ENCODE results near the gene DOC2A.

The DOC2A gene

DNA sequence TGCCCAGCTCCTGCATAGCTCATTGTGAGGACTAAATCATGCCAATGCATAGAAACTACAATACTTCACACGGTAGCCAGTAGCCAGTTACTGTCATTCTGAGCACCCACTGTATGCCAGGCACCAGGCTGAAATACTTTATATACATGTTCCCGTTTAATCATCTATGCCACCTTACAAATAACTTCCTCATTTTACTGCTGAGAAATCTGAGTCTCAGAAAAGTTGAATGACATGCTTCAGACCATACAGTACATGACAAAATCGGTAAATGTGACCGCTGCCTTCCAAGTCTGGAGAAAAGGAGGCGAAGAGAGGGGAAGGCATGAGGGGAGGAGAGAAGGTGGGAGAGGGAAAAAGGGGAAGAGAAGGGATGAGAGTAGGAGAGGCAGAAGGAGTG lies 29.4 kb upstream of the DOC2A start:
- no peak for DNase-seq (ENCODE audit: extremely low read depth, insufficient read length)
- no peaks in the 10 kb centered on the region; the same call in 1 of the 2 replicates for H3K27me3 ChIP-seq (replicated peaks; ENCODE audit: control insufficient read depth, insufficient read depth, low read length)
- no peaks in the 10 kb centered on the region for H3K36me3 ChIP-seq (ENCODE audit: control insufficient read depth, insufficient read depth, low read length)
- no peak overlapping the region for H3K4me3 ChIP-seq (replicated peaks; ENCODE audit: low read depth, low read length)
- TF ChIP-seq, protein P1, sequence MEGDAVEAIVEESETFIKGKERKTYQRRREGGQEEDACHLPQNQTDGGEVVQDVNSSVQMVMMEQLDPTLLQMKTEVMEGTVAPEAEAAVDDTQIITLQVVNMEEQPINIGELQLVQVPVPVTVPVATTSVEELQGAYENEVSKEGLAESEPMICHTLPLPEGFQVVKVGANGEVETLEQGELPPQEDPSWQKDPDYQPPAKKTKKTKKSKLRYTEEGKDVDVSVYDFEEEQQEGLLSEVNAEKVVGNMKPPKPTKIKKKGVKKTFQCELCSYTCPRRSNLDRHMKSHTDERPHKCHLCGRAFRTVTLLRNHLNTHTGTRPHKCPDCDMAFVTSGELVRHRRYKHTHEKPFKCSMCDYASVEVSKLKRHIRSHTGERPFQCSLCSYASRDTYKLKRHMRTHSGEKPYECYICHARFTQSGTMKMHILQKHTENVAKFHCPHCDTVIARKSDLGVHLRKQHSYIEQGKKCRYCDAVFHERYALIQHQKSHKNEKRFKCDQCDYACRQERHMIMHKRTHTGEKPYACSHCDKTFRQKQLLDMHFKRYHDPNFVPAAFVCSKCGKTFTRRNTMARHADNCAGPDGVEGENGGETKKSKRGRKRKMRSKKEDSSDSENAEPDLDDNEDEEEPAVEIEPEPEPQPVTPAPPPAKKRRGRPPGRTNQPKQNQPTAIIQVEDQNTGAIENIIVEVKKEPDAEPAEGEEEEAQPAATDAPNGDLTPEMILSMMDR (IDR thresholded peaks at IDR 0.05; ENCODE audit: insufficient read depth, low read length, poor library complexity, severe bottlenecking) = no peak

DNA sequence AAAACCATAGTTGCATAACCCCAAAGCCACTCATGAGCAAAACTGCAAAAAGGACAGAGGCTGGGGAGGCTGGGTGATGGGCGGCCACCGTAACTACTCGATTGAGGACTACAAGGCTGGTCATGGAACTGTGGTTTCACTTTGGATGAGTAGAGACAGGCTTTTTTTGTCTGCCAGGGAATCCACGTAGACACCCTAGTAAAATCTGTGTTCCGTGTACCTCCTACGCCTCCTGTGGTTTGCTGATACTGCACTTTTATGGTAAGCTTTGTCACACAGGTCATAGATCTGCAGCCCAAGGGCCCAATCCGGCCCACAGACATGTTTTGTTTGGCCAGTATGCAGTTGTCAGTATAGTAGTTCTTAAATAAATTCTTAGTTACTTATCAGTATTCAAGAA lies 22.4 kb upstream of the DOC2A start:
- no peak for DNase-seq (ENCODE audit: extremely low read depth, insufficient read length)
- no peaks in the 10 kb centered on the region; the same call in 1 of the 2 replicates for H3K27me3 ChIP-seq (replicated peaks; ENCODE audit: control insufficient read depth, insufficient read depth, low read length)
- TF ChIP-seq, protein P1 (IDR thresholded peaks at IDR 0.05; ENCODE audit: insufficient read depth, low read length, poor library complexity, severe bottlenecking) = no peak
- H3K36me3 ChIP-seq (ENCODE audit: control insufficient read depth, insufficient read depth, low read length) = no peaks in the 10 kb centered on the region
- H3K4me3 ChIP-seq (replicated peaks; ENCODE audit: low read depth, low read length) = no peak overlapping the region

DNA sequence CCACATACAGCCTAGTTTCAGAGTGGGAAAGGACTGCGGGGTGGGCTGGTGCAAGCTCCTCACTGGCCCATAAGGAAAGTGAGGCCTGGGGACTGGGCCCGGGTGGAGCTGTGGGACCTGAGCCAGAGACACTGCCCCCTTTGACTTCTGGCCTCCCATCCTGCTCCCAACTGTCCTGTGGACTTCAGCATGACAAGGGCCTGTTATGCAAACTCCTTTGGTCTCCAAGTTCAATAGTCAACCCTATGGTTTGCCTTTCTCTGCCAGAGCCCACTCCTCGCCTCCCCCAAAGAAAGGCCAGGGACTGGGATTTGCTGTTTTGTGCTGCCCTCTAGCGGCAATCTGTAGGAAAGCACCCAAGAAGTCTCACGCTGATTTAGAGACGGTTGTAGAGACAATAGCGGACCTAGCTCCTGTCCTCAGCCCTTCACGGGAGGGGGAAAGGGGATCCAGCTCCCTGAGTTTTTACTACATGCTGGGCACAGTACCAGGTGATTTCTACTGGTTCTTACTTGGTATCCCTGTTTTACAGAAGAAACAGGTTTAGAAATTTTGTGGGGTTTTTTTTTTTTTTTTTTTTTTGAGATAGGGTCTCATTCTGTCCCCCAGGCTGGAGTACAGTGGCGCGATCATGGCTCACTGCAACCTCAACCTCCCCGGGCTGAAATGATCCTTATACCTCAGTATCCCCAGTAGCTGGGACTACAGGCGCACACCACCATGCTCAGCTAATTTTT lies 21.4 kb upstream of the DOC2A start:
- DNase-seq (ENCODE audit: extremely low read depth, insufficient read length) = no peak
- H3K4me3 ChIP-seq (replicated peaks; ENCODE audit: low read depth, low read length) = no peak overlapping the region
- H3K27me3 ChIP-seq (replicated peaks; ENCODE audit: control insufficient read depth, insufficient read depth, low read length) = no peaks in the 10 kb centered on the region; the same call in 1 of the 2 replicates

DNA sequence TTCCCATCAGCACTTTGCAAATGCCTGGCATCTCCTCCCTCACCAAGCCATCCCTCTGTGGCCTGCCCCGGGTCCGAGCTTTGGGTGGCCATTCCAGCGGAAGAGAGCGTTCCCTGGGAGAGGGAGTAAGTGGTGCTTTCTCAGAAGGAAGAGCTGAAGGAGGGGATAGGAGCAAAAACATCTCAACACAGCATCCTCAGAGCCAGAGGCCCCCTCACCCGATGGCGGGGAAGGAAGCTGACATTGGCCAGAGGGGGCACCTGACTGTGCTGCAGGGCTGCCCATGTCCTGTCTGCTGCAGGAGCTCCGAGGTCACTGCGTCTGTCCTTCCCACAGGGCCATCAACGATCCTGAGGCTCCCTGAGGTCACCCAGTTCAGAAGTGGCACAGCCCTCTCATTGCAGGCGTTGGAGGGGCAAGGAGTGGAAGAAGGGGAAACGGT lies 20.7 kb upstream of the DOC2A start:
- no peak for DNase-seq (ENCODE audit: extremely low read depth, insufficient read length)
- Histone ChIP-seq H3K27me3 (replicated peaks; ENCODE audit: control insufficient read depth, insufficient read depth, low read length) (no peaks in the 10 kb centered on the region; the same call in 1 of the 2 replicates), H3K36me3 (ENCODE audit: control insufficient read depth, insufficient read depth, low read length) (no peaks in the 10 kb centered on the region), H3K4me3 (replicated peaks; ENCODE audit: low read depth, low read length) (no peak overlapping the region)
- TF ChIP-seq, protein P1 (IDR thresholded peaks at IDR 0.05; ENCODE audit: insufficient read depth, low read length, poor library complexity, severe bottlenecking) = peak; percentile 2

More for the DNA sequence above, 21.4 kb upstream of the DOC2A start:
- H3K36me3 ChIP-seq (ENCODE audit: control insufficient read depth, insufficient read depth, low read length) = no peaks in the 10 kb centered on the region
- TF ChIP-seq, protein P1 (IDR thresholded peaks at IDR 0.05; ENCODE audit: insufficient read depth, low read length, poor library complexity, severe bottlenecking) = peak; percentile 83

DNA sequence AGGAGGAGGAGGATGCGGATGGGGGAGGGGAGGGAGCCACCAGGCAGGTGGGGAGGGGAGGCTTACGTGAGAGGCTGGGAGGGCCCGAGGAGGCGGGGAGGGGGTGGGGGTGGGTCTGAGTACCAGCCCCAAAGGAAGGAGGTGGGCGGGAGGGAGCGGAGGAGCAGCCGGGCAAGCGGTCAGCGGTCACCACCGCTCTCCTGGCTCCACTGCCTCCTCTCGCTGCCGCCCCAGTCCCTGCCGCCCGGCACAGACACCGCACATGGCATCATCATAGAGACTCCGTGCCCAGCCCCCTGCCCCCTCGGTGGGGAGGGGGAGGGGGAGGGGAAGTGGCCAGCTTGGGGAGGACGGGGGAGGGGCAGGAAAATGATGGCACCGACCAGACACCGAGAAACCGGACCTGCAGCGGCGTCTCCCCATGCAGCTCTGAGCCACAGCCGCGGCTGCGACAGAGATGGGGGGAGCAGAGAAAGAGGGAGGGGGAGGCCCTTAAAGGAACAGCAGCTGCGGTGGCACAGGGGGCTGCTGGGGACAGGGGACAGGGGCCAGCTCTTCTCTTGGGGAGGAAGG lies 20.1 kb upstream of the DOC2A start, which contains the start of gene TLCD3B:
Gene TLCD3B (minus strand): TSS at position 431 of the 573 bp plus-strand sequence. CDS start 744 bp downstream, outside the sequence.
- H3K36me3 ChIP-seq (ENCODE audit: control insufficient read depth, insufficient read depth, low read length) = no peaks in the 10 kb centered on the region
- DNase-seq (ENCODE audit: extremely low read depth, insufficient read length) = no peak
- TF ChIP-seq, protein P1 (IDR thresholded peaks at IDR 0.05; ENCODE audit: insufficient read depth, low read length, poor library complexity, severe bottlenecking) = no peak
- H3K27me3 ChIP-seq (replicated peaks; ENCODE audit: control insufficient read depth, insufficient read depth, low read length) = no peaks in the 10 kb centered on the region; the same call in 1 of the 2 replicates
- H3K4me3 ChIP-seq (replicated peaks; ENCODE audit: low read depth, low read length) = no peak within 1 kb of the TSS; the same call in 1 of the 2 replicates
